A549 (cell line): Measurements from ENCODE around the gene VIPR2.

Experiments
- CHD4 ChIP-seq: fragments of 200-600 bp; sonication (generic); IDR thresholded peaks from 2 replicates; pipeline ENCODE4 v1.6.1; 2016; ENCODE audit warnings: antibody characterized with exemption, mild to moderate bottlenecking, borderline replicate concordance
- CTCF ChIP-seq: fragments of >200 bp; sonication (Bioruptor Twin); formaldehyde crosslinking; IDR thresholded peaks from 3 replicates; pipeline ENCODE4 v1.5.1; 2016
- HDAC2 ChIP-seq: fragments of 200-600 bp; sonication (generic); IDR thresholded peaks from 2 replicates; pipeline ENCODE4 v1.6.1; 2016
- HOXA7 ChIP-seq: fragments of 250-450 bp; sonication (Bioruptor Pico); IDR thresholded peaks from 2 replicates; pipeline ENCODE4 v1.5.0; 2020; ENCODE audit warnings: mild to moderate bottlenecking, moderate library complexity
- POLR2A ChIP-seq: IDR thresholded peaks from 2 replicates; pipeline ENCODE4 v1.6.1; 2012; ENCODE audit warnings: mild to moderate bottlenecking, low read length

GRCh38 chr7:159136846-159137245, 7.8 kb downstream of the VIPR2 start:
- TF ChIP-seq CHD4 (no peak), HOXA7 (CRISPR knock-in tag) (no peak), CTCF (no peak), HDAC2 (no peak), POLR2A (no peak)
